GM18951 (cell line): ENCODE results near the gene RTCA.
"Not testable (repeated sequence)": the region's sequence is repeated elsewhere in the genome, so short reads cannot be mapped to it uniquely, and the experiment has no call there.

ENCODE experiments used
- POLR2A ChIP-seq: IDR thresholded peaks from 4 replicates; pipeline ENCODE4 v1.6.1; 2011; ENCODE audit warnings: mild to moderate bottlenecking; ENCODE audit not compliant: insufficient read length, insufficient read depth; ENCODE audit errors: extremely low read depth
- in situ Hi-C: fragments of 300-500 bp; cut with MboI; formaldehyde crosslinking; loops from one replicate; pipeline ENCODE4 v1.12.0; 2022; ENCODE audit warnings: low sequenced_read_pairs, mixed read lengths, inconsistent platforms; ENCODE audit not compliant: unreplicated experiment

RTCA gene

GRCh38 chr1:100305954-100306353, 39.9 kb downstream of the RTCA start:
- in situ Hi-C loops, result no loop called here
- TF ChIP-seq POLR2A, result no peak

- in situ Hi-C loops, result no loop called here
- TF ChIP-seq POLR2A, result no peak
These were observed 40.8 kb downstream of the RTCA start for GRCh38 chr1:100306735-100307313.

- TF ChIP-seq POLR2A, result no peak
- in situ Hi-C loops, result no loop called here
These were observed 42.8 kb downstream of the RTCA start for GRCh38 chr1:100308777-100309176.

GRCh38 chr1:100309863-100310262, 43.8 kb downstream of the RTCA start:
- no peak for TF ChIP-seq POLR2A
- in situ Hi-C loops, result no loop called here

- in situ Hi-C loops, result no loop called here
- TF ChIP-seq POLR2A, result no peak
These were observed 47.4 kb downstream of the RTCA start for GRCh38 chr1:100313382-100313781.

GRCh38 chr1:100316622-100317021, 50.6 kb downstream of the RTCA start:
- in situ Hi-C loops, result no loop called here
- TF ChIP-seq POLR2A, result no peak

- no peak for TF ChIP-seq POLR2A
- in situ Hi-C loops, result no loop called here
These were observed 54.5 kb downstream of the RTCA start for GRCh38 chr1:100320311-100321099.

DNA sequence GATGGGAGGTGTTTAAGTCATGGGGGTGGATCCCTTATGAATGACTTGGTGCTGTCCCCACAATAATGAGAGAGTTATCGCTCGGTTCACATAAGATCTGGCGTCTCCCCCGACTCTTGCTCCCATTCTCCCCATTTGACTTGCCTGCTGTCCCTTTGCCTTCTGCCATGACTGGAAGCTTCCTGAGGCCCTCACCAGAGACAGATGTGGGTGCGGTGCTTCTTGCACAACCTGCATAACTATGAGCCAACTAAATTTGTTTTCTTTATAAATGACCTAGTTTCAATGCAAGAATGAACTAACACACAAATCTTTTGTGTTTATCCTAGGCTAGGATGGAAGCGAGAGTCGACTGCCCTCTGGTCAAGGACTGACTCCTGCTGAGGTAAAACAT, 55.1 kb downstream of the RTCA start:
- no peak for TF ChIP-seq POLR2A
- in situ Hi-C loops, result no loop called here

GRCh38 chr1:100321506-100321905, 55.5 kb downstream of the RTCA start:
- no peak for TF ChIP-seq POLR2A
- in situ Hi-C loops, result no loop called here

GRCh38 chr1:100322436-100323211, 56.6 kb downstream of the RTCA start:
- in situ Hi-C loops, result no loop called here

DNA sequence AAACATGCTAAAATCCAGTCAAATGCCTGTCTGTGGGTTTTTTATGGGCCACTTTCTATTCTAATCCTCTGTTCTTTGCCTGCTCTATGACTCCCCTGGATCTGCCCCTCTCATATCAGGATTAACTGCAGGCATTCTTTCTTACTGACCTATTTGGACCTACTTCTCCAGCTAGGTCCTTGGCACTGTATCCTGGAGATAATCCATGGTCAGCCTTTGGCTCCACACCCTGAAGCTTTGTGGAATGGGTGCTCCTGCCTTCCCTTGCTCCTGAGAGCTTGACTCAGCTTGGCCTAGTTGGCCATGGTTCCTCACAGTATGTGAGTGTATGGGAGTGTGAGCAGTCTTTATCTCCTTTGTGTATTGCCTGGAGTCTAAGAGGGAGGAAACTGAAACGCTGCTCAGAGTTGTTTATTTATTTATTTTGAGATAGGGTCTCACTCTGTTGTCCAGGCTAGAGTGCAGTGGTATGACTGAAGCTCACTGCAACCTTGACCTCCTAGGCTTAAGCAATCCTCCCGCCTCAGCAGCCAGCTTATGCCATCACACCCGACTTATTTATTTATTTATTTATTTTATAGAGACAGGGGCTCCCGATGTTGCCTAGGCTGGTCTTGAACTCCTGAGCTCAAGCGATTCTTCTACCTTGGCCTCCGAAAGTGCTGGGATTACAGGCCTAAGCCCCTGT, 57.5 kb downstream of the RTCA start:
- TF ChIP-seq POLR2A, result no peak

More at GRCh38 chr1:100322436-100323211, 56.6 kb downstream of the RTCA start:
- no peak for TF ChIP-seq POLR2A

GRCh38 chr1:100325415-100326324, 59.7 kb downstream of the RTCA start:
- in situ Hi-C loops, result no loop called here
- no peak for TF ChIP-seq POLR2A

More for the DNA sequence above, 57.5 kb downstream of the RTCA start:
- in situ Hi-C loops, result no loop called here

GRCh38 chr1:100326325-100326670, 60.3 kb downstream of the RTCA start:
- in situ Hi-C loops, result not testable (repeated sequence)
